Embryonic facial prominence (tissue), 1 donor: ENCODE results near the gene FGGY.
"Not testable (repeated sequence)": the region's sequence is repeated elsewhere in the genome, so short reads cannot be mapped to it uniquely, and the experiment has no call there.

Source experiments
- DNase-seq: peaks from one replicate; pipeline ENCODE4 v3.0.0-alpha.2; 2016; ENCODE audit errors: extremely low spot score

The FGGY gene

GRCh38 chr1:59350521-59350920 lies 53.6 kb downstream of the FGGY start:
- no peak for DNase-seq

- DNase-seq: no peak
Measured at GRCh38 chr1:59352065-59352464, 55.2 kb downstream of the FGGY start.

DNA sequence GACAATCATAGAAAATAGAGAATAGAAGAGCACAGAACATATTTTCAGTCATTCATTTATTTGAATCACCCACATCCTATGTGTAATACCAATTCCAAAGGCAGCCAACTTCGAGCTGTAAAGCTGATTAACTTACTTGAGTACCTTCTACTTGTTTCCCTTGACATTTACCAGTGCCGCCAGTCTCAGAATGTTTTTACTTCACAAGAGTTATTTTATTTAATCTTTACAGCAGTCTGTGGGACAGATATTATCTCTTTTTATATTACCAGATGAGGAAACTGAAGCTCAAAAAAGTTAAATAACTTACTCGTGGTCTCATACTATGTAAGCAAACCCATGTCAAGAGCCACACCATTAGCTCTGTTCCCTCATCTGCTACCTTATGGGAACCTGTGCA lies 56.6 kb downstream of the FGGY start:
- no peak for DNase-seq

DNA sequence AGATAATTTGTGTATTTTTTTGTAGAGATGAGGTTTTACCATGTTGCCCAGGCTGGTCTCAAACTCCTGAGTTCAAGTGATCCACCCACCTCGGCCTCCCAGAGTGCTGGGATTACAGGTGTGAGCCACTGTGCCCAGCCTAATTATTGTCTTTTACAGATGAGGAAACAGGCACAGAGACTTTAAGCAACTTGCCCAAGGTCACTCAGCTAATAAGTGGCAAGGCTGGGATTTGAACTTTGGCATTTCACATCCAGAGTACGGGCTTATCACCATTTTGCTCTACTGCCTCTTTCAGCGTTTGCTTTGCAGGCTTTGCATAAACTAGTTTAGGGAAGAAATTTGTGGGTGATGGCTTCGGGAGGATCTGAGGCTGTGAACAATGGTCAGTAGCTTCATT lies 57.3 kb downstream of the FGGY start:
- not testable (repeated sequence) for DNase-seq

- no peak for DNase-seq
Measured at GRCh38 chr1:59354709-59355337, 57.9 kb downstream of the FGGY start.

- no peak for DNase-seq
Measured at GRCh38 chr1:59355361-59355760, 58.5 kb downstream of the FGGY start.

DNA sequence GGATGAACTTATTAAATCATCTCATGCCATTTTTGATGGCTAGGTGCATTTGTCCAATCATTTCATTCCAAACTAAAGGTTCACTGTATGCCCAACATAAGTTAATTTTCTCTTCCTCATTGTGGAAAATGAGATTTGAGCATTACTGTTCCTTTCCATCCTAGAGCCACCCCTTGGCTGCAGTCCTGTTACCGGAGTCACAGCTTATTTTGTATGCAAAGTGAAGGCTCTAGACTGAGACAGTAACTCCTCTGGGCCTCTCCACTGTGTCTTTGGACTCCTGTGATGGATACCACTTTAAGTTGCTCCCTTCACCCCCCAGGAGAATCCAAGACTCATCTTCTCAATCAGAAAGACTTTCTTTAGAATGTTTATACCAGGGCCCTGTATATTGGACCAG lies 59.7 kb downstream of the FGGY start:
- DNase-seq: no peak

- DNase-seq: no peak
Measured at GRCh38 chr1:59357645-59358320, 60.9 kb downstream of the FGGY start.

- no peak for DNase-seq
Measured at GRCh38 chr1:59359325-59359724, 62.4 kb downstream of the FGGY start.

GRCh38 chr1:59360170-59360569 lies 63.3 kb downstream of the FGGY start:
- DNase-seq: no peak

DNA sequence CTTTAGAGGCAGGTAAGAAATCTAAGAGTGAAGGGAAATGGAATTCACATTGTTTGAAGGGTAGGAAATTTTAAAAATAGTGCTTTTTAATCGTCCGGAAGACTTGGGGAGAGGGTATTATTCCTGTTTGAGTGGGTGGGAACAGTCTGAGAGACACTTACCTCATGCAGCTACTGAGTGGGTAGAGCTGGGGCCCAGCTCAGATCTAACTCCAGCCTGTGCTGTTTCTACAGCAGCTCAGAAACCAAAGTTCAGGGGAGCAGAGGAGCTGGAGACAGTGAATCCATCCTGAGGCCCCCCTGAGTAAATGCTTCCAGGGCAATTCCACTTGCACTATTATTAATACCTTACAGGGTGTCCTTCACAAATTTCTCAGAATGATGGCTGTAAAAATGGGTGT lies 63.8 kb downstream of the FGGY start:
- DNase-seq: no peak

DNA sequence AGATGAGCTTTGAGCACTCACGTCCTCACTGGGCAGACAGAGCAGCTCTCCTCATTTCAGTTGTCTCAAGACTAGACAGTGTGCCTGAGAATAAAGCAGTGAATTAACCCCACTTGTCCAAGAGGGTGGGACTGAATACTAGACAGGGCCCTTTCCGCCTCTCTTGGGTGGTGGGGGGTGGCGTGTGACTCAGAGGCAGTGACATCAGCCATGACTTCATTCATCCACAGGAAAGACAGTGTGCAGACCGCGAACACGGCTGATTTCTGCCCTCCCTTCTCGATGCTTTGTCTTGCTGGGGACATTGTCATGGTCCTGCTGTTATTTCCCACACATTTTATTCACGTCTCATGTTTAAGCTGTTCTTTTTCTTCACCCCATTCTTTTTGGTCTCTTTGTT lies 64.9 kb downstream of the FGGY start:
- no peak for DNase-seq

GRCh38 chr1:59364037-59364436 lies 67.1 kb downstream of the FGGY start:
- no peak for DNase-seq

- DNase-seq: no peak
Measured at GRCh38 chr1:59366346-59366745, 69.5 kb downstream of the FGGY start.

DNA sequence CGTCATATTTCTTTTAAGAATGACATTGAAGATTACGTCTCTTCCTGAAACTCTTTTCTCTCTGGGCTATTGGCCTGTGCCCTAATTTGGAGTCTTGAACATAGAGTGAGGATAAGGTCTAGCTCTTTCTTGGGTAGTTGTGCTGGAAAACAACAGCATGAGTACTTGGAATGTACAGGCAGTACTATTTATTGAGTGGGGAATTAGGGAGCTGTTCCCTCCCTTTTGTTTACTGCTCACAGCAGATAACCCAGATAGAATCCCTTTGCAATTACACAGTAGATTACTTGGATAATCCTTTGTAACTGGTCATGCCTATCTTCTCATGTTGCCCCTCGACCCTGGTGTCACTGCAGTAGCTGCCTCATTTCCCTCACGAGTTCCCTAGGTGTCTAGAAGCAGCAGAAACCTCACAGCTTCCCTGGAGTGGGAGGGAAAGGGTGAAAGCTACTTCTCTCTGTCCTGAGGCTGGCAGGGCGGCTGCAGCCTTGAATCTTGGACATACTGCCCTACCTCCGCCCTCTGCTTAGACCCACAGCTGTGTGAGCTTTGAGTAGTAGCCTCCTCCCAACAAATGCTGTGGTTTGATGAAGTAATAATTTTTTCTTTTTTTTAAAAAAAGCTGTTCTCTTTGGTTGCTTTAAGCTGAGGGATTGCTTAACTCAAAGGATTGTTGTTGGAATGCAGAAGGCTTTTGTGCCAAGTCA lies 70.6 kb downstream of the FGGY start:
- DNase-seq: no peak

- DNase-seq: peak; percentile 23
Measured at GRCh38 chr1:59368008-59368670, 71.2 kb downstream of the FGGY start.

GRCh38 chr1:59375321-59376220 lies 78.7 kb downstream of the FGGY start:
- peak; percentile 46 for DNase-seq

DNA sequence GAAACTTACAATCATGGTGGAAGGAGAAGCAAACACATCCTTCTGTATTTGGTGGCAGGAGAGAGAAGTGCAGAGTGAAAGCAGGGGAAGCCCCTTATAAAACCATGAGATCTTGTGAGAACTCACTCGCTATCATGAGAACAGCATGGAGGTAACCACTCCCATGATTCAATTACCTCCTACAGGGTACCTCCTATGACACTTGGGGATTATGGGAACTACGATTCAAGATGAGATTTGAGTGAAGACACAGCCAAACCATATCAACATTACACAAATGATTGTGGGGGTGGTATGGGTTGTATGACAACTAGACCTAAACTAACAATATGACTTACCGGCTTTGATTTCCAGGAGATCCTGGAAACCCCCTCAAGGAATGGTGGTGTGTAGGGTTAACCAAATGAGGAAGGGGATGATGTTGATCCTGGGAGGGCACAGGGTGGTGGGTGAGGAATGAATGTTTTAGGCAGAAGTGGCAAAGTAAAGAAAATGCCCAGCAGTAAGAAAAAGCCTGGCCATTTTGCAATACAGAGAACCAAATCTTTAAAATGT lies 80.5 kb downstream of the FGGY start:
- DNase-seq: no peak

GRCh38 chr1:59378621-59379370 lies 81.9 kb downstream of the FGGY start:
- DNase-seq: peak; percentile 46

GRCh38 chr1:59379371-59379728 lies 82.5 kb downstream of the FGGY start:
- no peak for DNase-seq

- no peak for DNase-seq
Measured at GRCh38 chr1:59383963-59384362, 87.1 kb downstream of the FGGY start.
